OCI-LY7 (cell line): ENCODE measurements around the gene ARFGEF2. TPM values are rescaled to one million over a fixed set of nuclear protein-coding genes. Genes with fewer than 3 reads are reported as not detected.
A peak's percentile ranks its signal among the peaks of the same experiment; 100 is the strongest.

ENCODE experiments used
- BruUV-seq: library from RNA; stranded (reverse); fragments of 400-500 nt; replicated peaks from 2 replicates; lab custom pipeline; 2021; lab: Mats Ljungman, UMichigan
- CTCF ChIA-PET: fragments of 300-600 bp; sonication (Branson Sonifier 250); formaldehyde crosslinking; loops from one replicate; lab custom pipeline; 2022; ENCODE audit warnings: antibody characterized with exemption; ENCODE audit not compliant: unreplicated experiment; lab: Charles Lee
- POLR2A ChIA-PET: fragments of 300-600 bp; sonication (Branson Sonifier 250); formaldehyde crosslinking; loops from one replicate; lab custom pipeline; 2022; ENCODE audit warnings: antibody characterized with exemption; lab: Charles Lee
- DNase-seq: peaks from one replicate; pipeline ENCODE4 v3.0.0-alpha.2; 2015; ENCODE audit warnings: low spot score
- H2AFZ ChIP-seq: fragments of 200-600 bp; sonication (generic), shearing (Covaris generic); 2 replicates; pipeline ENCODE4 v1.6.1; 2014; ENCODE audit warnings: mild to moderate bottlenecking, antibody characterized with exemption, low read length, moderate library complexity
- H3K27ac ChIP-seq: fragments of 200-600 bp; sonication (generic); 2 replicates; pipeline ENCODE4 v1.5.1; 2014; ENCODE audit warnings: mixed run types, low read depth, mild to moderate bottlenecking, moderate library complexity, low read length, inconsistent platforms; ENCODE audit not compliant: poor library complexity, severe bottlenecking
- H3K36me3 ChIP-seq: fragments of 200-600 bp; sonication (generic); 2 replicates; pipeline ENCODE4 v1.6.1; 2014; ENCODE audit warnings: mild to moderate bottlenecking, antibody characterized with exemption, low read length, moderate library complexity, mixed read lengths; ENCODE audit not compliant: insufficient read depth
- H3K4me1 ChIP-seq: fragments of 200-600 bp; sonication (generic); 2 replicates; pipeline ENCODE4 v1.5.1; 2014; ENCODE audit warnings: mild to moderate bottlenecking, low read length; ENCODE audit not compliant: insufficient read depth, poor library complexity, severe bottlenecking
- H3K4me2 ChIP-seq: fragments of 200-600 bp; sonication (generic); 2 replicates; pipeline ENCODE4 v1.6.1; 2014; ENCODE audit warnings: mild to moderate bottlenecking, low read length
- H3K4me3 ChIP-seq: fragments of 200-600 bp; sonication (generic); 2 replicates; pipeline ENCODE4 v1.5.1; 2014; ENCODE audit warnings: mild to moderate bottlenecking, low read depth, low read length; ENCODE audit not compliant: poor library complexity, severe bottlenecking
- H3K79me2 ChIP-seq: fragments of 200-600 bp; sonication (generic); 2 replicates; pipeline ENCODE4 v1.6.1; 2016; ENCODE audit warnings: low read depth, mild to moderate bottlenecking, low read length, moderate library complexity, mixed read lengths; ENCODE audit not compliant: insufficient read depth
- H3K9me2 ChIP-seq: fragments of 200-600 bp; sonication (generic); 2 replicates; pipeline ENCODE4 v1.6.1; 2016; ENCODE audit warnings: mild to moderate bottlenecking, low read length, mixed read lengths; ENCODE audit not compliant: insufficient read depth
- H3K9me3 ChIP-seq: fragments of 200-600 bp; sonication (generic); 2 replicates; pipeline ENCODE4 v1.6.1; 2014; ENCODE audit warnings: mild to moderate bottlenecking, mixed run types, low read length, mixed read lengths
- H4K20me1 ChIP-seq: fragments of 200-600 bp; sonication (generic); 2 replicates; pipeline ENCODE4 v1.6.1; 2014; ENCODE audit warnings: mild to moderate bottlenecking, antibody characterized with exemption, low read length, moderate library complexity, mixed read lengths; ENCODE audit not compliant: insufficient read depth
- CTCF ChIP-seq: fragments of 200-600 bp; sonication (generic); conservative IDR thresholded peaks from 2 replicates; pipeline ENCODE4 v1.5.1; 2014; ENCODE audit warnings: mild to moderate bottlenecking, antibody characterized with exemption, low read length, moderate library complexity, mixed read lengths
- EZH2phosphoT487 ChIP-seq: fragments of 200-600 bp; sonication (generic); IDR thresholded peaks from 2 replicates; pipeline ENCODE4 v1.6.1; 2018; ENCODE audit warnings: low read depth, borderline replicate concordance, mild to moderate bottlenecking, mixed run types, antibody characterized with exemption, low read length, moderate library complexity, mixed read lengths
- intact Hi-C: fragments of 100-400 bp; cut with micrococcal nuclease; formaldehyde crosslinking; loops from one replicate; pipeline ENCODE4 v1.10.0; 2022; ENCODE audit not compliant: unreplicated experiment
- total RNA-seq, 2 experiments: library from RNA; depleted of rRNA in 1 of 2; stranded (reverse); fragments of >200 nt in 1 of 2; shearing (Covaris generic) in 1 of 2; gene quantifications; 2 replicates each; pipeline ENCODE4 v1.2.3, GENCODE V29; 2014 to 2022

The ARFGEF2 gene
- total RNA-seq, 2 experiments from 2014 or later = 23.4 to 42.1 TPM

- intact Hi-C loops = loop anchor here (10.0 kb wide), 1 partner anchor 1688 kb away; the partner anchor contains the start of gene ZMYND8
- no peaks in the 10 kb centered on the region for H3K9me2 ChIP-seq
- CTCF ChIA-PET = no interaction called here
- H3K4me1 ChIP-seq = peaks cover 17% of the 10 kb centered on the region
- peaks cover 22% of the 10 kb centered on the region for H3K79me2 ChIP-seq
- H2AFZ ChIP-seq = no peak overlapping the region
- H3K4me2 ChIP-seq = no peak overlapping the region
- TF ChIP-seq EZH2phosphoT487 (no peak), CTCF (no peak)
- BruUV-seq = no TSS peak
- no peak overlapping the region for H3K27ac ChIP-seq
- H3K9me3 ChIP-seq = no peaks in the 10 kb centered on the region
- no peak overlapping the region for H3K4me3 ChIP-seq
- DNase-seq = no peak
- H3K36me3 ChIP-seq = peaks cover 4% of the 10 kb centered on the region
- POLR2A ChIA-PET = no interaction called here
- H4K20me1 ChIP-seq = 0 out of 2 replicates have a peak, but pooled peaks cover 4% of the 10 kb centered on the region
These were observed 121.5 kb downstream of the ARFGEF2 start for GRCh38 chr20:49043000-49043399.

GRCh38 chr20:49045440-49046086 is 124.1 kb downstream of the ARFGEF2 start:
- peaks cover 17% of the 10 kb centered on the region; the same call in 1 of the 2 replicates for H3K9me3 ChIP-seq
- CTCF ChIA-PET = no interaction called here
- no peaks in the 10 kb centered on the region for H3K9me2 ChIP-seq
- H3K4me3 ChIP-seq = peak overlapping the region; percentile 96
- H3K4me1 ChIP-seq = peaks cover 22% of the 10 kb centered on the region
- H2AFZ ChIP-seq = peak overlapping the region; percentile 89
- H3K36me3 ChIP-seq = peaks cover 29% of the 10 kb centered on the region
- no peak for TF ChIP-seq CTCF
- no peak for TF ChIP-seq EZH2phosphoT487
- H4K20me1 ChIP-seq = peaks cover 17% of the 10 kb centered on the region; the same call in 1 of the 2 replicates
- H3K4me2 ChIP-seq = peak overlapping the region; percentile 88
- H3K79me2 ChIP-seq = peaks cover 48% of the 10 kb centered on the region
- DNase-seq = peak; percentile 37
- peak overlapping the region; percentile 88 for H3K27ac ChIP-seq
- intact Hi-C loops = loop anchor here (5.0 to 10.0 kb wide), 2 partner anchors 172 to 1691 kb away; partner anchors contain the start of genes DDX27 and ZMYND8
- BruUV-seq = TSS peak; percentile 91
- POLR2A ChIA-PET = interaction anchor here (0.9 to 1.2 kb wide), 4 partner anchors 10 to 234 kb away, joined by 3 read pairs; no protein-coding TSS in a partner anchor
